Lower leg skin (tissue), 3 donors: ENCODE results near the gene CGB8.

Experiments
- CTCF ChIP-seq, 3 donors: fragments of 450-650 bp; IDR thresholded peaks; one replicate each; pipeline ENCODE4 v1.5.1; 2016; ENCODE audit warnings: antibody characterized with exemption in 3 of 3, mild to moderate bottlenecking in 3 of 3, moderate library complexity in 2 of 3
- POLR2A ChIP-seq, 2 donors: fragments of 450-650 bp; IDR thresholded peaks; one replicate each; pipeline ENCODE4 v1.6.1; 2016 to 2017; ENCODE audit warnings: antibody characterized with exemption in 2 of 2, mild to moderate bottlenecking in 1 of 2, moderate library complexity in 1 of 2

- TF ChIP-seq POLR2A (IDR thresholded peaks at IDR 0.05) (no peak), CTCF (IDR thresholded peaks at IDR 0.05) (no peak)
These were observed 8.8 kb upstream of the CGB8 start, which contains the start of gene CGB7 for GRCh38 chr19:49057636-49058234.
